RWPE1 (cell line): ENCODE data around the gene EEF1B2.
A peak's percentile ranks its signal among the peaks of the same experiment; 100 is the strongest.

ENCODE experiments used
- CTCF ChIA-PET: fragments of 350-600 bp; sonication (Branson Sonifier 250); formaldehyde crosslinking; extraction: SDS; loops from one replicate; lab custom pipeline; 2021; lab: Yijun Ruan, JAX
- POLR2A ChIA-PET: fragments of 400-600 bp; formaldehyde crosslinking; extraction: SDS; loops from one replicate; lab custom pipeline; 2020; ENCODE audit warnings: antibody characterized with exemption; ENCODE audit not compliant: low non-redundant PET; lab: Yijun Ruan, JAX
- DNase-seq: peaks from one replicate; pipeline ENCODE4 v3.0.0; 2012; ENCODE audit warnings: low spot score
- H3K27ac ChIP-seq: fragments of 450-650 bp; 2 replicates; pipeline ENCODE4 v1.5.1; 2017
- TF ChIP-seq, protein P1 (sequence below): fragments of 450-650 bp; conservative IDR thresholded peaks from 2 replicates; pipeline ENCODE4 v1.5.1; 2017; ENCODE audit warnings: low read depth, mild to moderate bottlenecking

EEF1B2 gene

DNA sequence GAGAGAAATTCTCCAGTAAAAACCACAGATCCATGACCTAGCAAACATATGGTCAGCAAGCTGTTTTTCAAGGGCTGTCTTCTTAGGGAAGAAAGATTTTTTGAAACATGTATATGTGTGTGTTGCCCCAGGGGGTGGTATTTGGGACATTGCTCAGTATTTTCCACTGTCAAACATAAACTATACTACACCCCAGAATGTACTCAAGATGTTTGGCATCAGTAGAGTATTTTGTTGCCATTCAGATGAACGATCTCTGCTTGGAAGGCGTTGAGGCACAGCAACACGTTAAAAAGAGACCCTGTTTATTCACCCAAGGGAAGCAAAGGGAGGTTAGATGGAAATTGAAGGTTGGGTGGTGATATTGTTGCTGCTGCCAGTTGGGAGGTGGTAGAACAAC, 30.0 kb downstream of the EEF1B2 start:
- no peak for DNase-seq
- H3K27ac ChIP-seq = no peak overlapping the region
- ChIA-PET POLR2A (no interaction called here), CTCF (no interaction called here)
- TF ChIP-seq, protein P1, sequence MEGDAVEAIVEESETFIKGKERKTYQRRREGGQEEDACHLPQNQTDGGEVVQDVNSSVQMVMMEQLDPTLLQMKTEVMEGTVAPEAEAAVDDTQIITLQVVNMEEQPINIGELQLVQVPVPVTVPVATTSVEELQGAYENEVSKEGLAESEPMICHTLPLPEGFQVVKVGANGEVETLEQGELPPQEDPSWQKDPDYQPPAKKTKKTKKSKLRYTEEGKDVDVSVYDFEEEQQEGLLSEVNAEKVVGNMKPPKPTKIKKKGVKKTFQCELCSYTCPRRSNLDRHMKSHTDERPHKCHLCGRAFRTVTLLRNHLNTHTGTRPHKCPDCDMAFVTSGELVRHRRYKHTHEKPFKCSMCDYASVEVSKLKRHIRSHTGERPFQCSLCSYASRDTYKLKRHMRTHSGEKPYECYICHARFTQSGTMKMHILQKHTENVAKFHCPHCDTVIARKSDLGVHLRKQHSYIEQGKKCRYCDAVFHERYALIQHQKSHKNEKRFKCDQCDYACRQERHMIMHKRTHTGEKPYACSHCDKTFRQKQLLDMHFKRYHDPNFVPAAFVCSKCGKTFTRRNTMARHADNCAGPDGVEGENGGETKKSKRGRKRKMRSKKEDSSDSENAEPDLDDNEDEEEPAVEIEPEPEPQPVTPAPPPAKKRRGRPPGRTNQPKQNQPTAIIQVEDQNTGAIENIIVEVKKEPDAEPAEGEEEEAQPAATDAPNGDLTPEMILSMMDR = no peak

DNA sequence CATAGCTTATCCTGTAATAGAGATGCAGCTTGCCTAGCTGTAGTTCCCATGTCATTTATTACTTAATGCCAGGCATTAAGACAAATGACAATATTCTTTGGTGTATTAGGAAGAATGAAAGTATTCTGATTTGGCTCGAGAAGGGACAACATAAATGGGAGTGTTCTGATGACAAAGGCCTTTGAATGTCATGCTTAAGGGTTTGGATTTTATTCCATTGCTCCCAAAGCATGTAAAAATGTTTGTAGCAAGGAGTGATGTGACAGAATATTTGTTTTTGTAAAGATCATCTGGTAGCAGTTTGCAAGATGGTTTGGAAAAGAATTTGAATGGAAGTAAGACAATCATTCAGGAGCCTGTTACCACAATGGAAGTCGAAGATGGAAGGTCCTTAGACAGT, 30.4 kb downstream of the EEF1B2 start:
- ChIA-PET POLR2A (no interaction called here), CTCF (no interaction called here)
- H3K27ac ChIP-seq = no peak overlapping the region
- DNase-seq = no peak
- TF ChIP-seq, protein P1 = no peak

DNA sequence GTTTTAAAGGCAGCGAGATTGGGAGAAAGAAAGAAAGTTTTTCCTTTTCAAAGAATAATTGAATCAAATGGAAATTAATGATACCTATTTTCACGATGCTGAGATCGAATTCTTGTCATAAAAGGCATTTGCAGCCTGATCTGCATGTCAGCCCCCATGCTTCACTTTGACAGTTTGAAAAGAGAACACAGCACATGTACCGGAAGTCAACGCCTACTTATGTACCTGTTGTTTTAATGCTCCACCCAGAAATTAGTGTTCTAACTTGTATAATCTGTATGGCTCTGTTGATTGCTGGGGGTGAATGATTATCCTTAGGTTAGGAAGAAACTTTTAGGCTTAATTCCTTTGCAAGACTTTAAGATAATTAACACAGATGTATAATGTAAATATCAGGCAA, 31.0 kb downstream of the EEF1B2 start:
- DNase-seq = no peak
- ChIA-PET CTCF (no interaction called here), POLR2A (no interaction called here)
- TF ChIP-seq, protein P1 = no peak
- no peak overlapping the region for H3K27ac ChIP-seq

DNA sequence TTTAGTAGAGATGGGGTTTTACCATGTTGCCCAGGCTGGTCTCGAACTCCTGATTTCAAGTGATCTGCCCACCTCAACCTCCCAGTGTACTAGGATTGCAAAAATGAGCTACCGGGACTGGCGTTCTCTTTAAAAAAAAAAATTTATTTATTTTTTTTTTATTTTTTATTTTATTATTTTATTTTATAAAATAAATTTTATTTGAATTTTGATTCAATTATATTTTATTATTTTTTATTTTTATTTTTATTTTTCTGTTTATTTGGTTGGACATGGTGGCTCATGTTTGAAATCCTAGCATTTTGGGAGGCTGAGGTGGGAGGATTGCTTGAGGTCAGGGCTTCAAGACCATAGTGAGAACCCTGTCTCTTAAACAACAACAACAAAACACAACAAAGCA, 32.5 kb downstream of the EEF1B2 start:
- TF ChIP-seq, protein P1 = no peak
- ChIA-PET CTCF (no interaction called here), POLR2A (no interaction called here)
- no peak overlapping the region for H3K27ac ChIP-seq
- DNase-seq = no peak

DNA sequence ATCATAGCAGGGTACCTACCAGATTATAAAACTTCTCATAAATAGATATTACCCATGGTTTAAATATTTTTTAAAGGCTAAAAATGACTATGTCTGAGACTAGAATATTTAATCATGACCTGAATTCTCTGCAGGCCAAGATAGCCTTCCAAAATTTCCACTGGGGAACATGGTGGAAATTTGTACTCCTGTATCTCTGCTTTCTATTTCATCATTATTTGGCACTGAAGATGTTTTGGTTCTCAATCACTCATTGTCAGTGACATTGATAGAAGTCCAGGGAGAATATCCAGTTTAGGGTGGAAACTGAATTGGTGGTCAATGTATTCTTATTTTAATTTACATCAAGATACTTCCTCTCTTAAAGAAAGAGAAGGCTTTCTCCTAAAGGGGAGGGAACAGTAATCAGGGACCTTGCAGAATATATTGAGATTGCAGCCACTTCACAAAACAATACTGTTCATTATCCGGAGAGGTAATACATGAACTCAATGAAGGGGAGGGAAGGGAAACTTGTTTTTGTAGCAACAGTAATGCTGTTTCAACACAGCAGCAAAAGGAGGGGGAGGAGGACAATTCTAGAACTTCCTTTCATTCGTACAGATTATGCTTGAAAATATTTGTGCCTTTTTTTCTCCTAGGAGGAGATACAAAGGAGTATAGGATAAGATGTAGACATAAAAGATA, 34.1 kb downstream of the EEF1B2 start:
- no peak for DNase-seq
- ChIA-PET CTCF (no interaction called here), POLR2A (no interaction called here)
- H3K27ac ChIP-seq = no peak overlapping the region
- TF ChIP-seq, protein P1 = no peak

DNA sequence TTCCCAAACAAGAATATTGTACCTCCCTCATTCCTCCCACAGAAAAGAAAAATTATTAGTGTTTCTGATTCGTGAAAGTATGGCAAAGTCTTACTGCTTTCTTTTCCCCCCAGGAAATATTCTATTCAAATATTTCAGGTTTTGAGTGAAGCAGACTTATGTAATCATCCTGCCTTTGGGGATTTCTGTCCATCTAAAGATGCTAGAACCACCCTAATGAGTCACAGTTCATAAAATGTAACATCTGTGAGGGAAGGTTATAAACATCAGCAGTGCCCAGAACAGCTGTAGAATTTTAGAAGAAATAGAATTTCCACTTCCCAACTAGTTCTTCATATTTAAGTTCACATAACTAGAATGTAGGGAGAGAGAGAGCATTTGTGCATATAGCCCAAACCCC, 39.0 kb downstream of the EEF1B2 start:
- peak; percentile 49 for DNase-seq
- ChIA-PET POLR2A (no interaction called here), CTCF (no interaction called here)
- peak overlapping the region; percentile 71 for H3K27ac ChIP-seq
- TF ChIP-seq, protein P1 = no peak
